NCI-H345 treated with DMSO at 0.1 percent for 48 hours (cell line): Measurements from ENCODE around the gene SLC15A3.
"Not testable (repeated sequence)": the region's sequence is repeated elsewhere in the genome, so short reads cannot be mapped to it uniquely, and the experiment has no call there.

ENCODE experiments used
- DNase-seq: peaks from one replicate; lab custom pipeline; 2025; ENCODE audit not compliant: unreplicated experiment; lab: John Stamatoyannopoulos, UW

Gene SLC15A3

GRCh38 chr11:60977224-60977623 lies 25.2 kb upstream of the SLC15A3 start:
- DNase-seq: no peak

GRCh38 chr11:60974726-60975125 lies 22.8 kb upstream of the SLC15A3 start:
- no peak for DNase-seq

GRCh38 chr11:60974316-60974715 lies 22.3 kb upstream of the SLC15A3 start:
- DNase-seq: not testable (repeated sequence)

- DNase-seq: no peak
Measured at GRCh38 chr11:60973699-60974098, 21.7 kb upstream of the SLC15A3 start.

GRCh38 chr11:60972182-60973030 lies 20.4 kb upstream of the SLC15A3 start:
- DNase-seq: no peak

- DNase-seq: no peak
Measured at GRCh38 chr11:60971520-60971919, 19.5 kb upstream of the SLC15A3 start, which contains the start of gene CD6. CD6 (plus strand) TSS chr11:60971680; CDS start chr11:60971866, 186 bp downstream.

- no peak for DNase-seq
Measured at GRCh38 chr11:60970890-60971289, 18.9 kb upstream of the SLC15A3 start.

- no peak for DNase-seq
Measured at GRCh38 chr11:60970369-60970774, 18.4 kb upstream of the SLC15A3 start.

- DNase-seq: no peak
Measured at GRCh38 chr11:60968223-60968622, 16.2 kb upstream of the SLC15A3 start.

GRCh38 chr11:60966890-60967289 lies 14.9 kb upstream of the SLC15A3 start:
- no peak for DNase-seq

GRCh38 chr11:60964801-60965200 lies 12.8 kb upstream of the SLC15A3 start:
- no peak for DNase-seq

- no peak for DNase-seq
Measured at GRCh38 chr11:60960405-60960804, 8.4 kb upstream of the SLC15A3 start.

GRCh38 chr11:60959431-60959830 lies 7.5 kb upstream of the SLC15A3 start:
- DNase-seq: no peak

- no peak for DNase-seq
Measured at GRCh38 chr11:60957188-60957587, 5.2 kb upstream of the SLC15A3 start.

- no peak for DNase-seq
Measured at GRCh38 chr11:60955571-60955970, 3.6 kb upstream of the SLC15A3 start.

- DNase-seq: no peak
Measured at GRCh38 chr11:60954421-60954820, 2.4 kb upstream of the SLC15A3 start.

- DNase-seq: no peak
Measured at GRCh38 chr11:60953781-60954180, 1.8 kb upstream of the SLC15A3 start.

- no peak for DNase-seq
Measured at GRCh38 chr11:60952742-60953170, 780 bp upstream of the SLC15A3 start.

- no peak for DNase-seq
Measured at GRCh38 chr11:60951606-60951903, 421 bp downstream of the SLC15A3 start.

GRCh38 chr11:60950933-60951605 lies 907 bp downstream of the SLC15A3 start:
- no peak for DNase-seq

GRCh38 chr11:60950024-60950423 lies 2.0 kb downstream of the SLC15A3 start:
- DNase-seq: no peak

GRCh38 chr11:60948250-60948649 lies 3.7 kb downstream of the SLC15A3 start:
- DNase-seq: no peak
